NCI-H146 (cell line): Measurements from ENCODE around the gene KCNH4.
A peak's percentile ranks its signal among the peaks of the same experiment; 100 is the strongest.
"Not testable (repeated sequence)": the region's sequence is repeated elsewhere in the genome, so short reads cannot be mapped to it uniquely, and the experiment has no call there.

ENCODE experiments used
- DNase-seq: peaks from one replicate; lab custom pipeline; 2025; lab: John Stamatoyannopoulos, UW

KCNH4 gene

GRCh38 chr17:42178817-42179216 lies 2.1 kb downstream of the KCNH4 start:
- DNase-seq, result no peak

GRCh38 chr17:42177684-42178083 lies 3.3 kb downstream of the KCNH4 start:
- DNase-seq, result no peak

GRCh38 chr17:42174126-42174783 lies 6.7 kb downstream of the KCNH4 start:
- no peak for DNase-seq

GRCh38 chr17:42171831-42172230 lies 9.1 kb downstream of the KCNH4 start:
- DNase-seq, result no peak

- no peak for DNase-seq
Observed at GRCh38 chr17:42169351-42169750, 11.6 kb downstream of the KCNH4 start.

- no peak for DNase-seq
Observed at GRCh38 chr17:42167807-42168206, 13.1 kb downstream of the KCNH4 start.

- DNase-seq, result no peak
Observed at GRCh38 chr17:42166196-42166763, 14.7 kb downstream of the KCNH4 start.

- DNase-seq, result no peak
Observed at GRCh38 chr17:42165751-42166150, 15.2 kb downstream of the KCNH4 start.

GRCh38 chr17:42163696-42164407 lies 17.1 kb downstream of the KCNH4 start:
- DNase-seq, result no peak

GRCh38 chr17:42163113-42163512 lies 17.8 kb downstream of the KCNH4 start:
- peak; percentile 16 for DNase-seq

GRCh38 chr17:42160531-42160910 lies 20.4 kb downstream of the KCNH4 start:
- DNase-seq, result no peak

- no peak for DNase-seq
Observed at GRCh38 chr17:42159796-42160530, 21.0 kb downstream of the KCNH4 start.

- DNase-seq, result peak; percentile 38
Observed at GRCh38 chr17:42155614-42156045, 25.3 kb downstream of the KCNH4 start.

GRCh38 chr17:42153919-42154742 lies 26.8 kb downstream of the KCNH4 start:
- peak; percentile 3 for DNase-seq

- DNase-seq, result no peak
Observed at GRCh38 chr17:42146911-42147607, 33.9 kb downstream of the KCNH4 start.

GRCh38 chr17:42143138-42143537 lies 37.8 kb downstream of the KCNH4 start:
- DNase-seq, result not testable (repeated sequence)

GRCh38 chr17:42142371-42142896 lies 38.5 kb downstream of the KCNH4 start:
- no peak for DNase-seq

GRCh38 chr17:42141382-42141781 lies 39.6 kb downstream of the KCNH4 start:
- no peak for DNase-seq

- not testable (repeated sequence) for DNase-seq
Observed at GRCh38 chr17:42140690-42141089, 40.3 kb downstream of the KCNH4 start.

- no peak for DNase-seq
Observed at GRCh38 chr17:42138749-42139492, 42.0 kb downstream of the KCNH4 start.
